MM.1S (cell line): ENCODE results near the gene RSU1.

Experiments used
- CTCF ChIP-seq: fragments of 300-600 bp; sonication (generic); IDR thresholded peaks from 2 replicates; pipeline ENCODE4 v1.5.1; 2016; ENCODE audit warnings: antibody characterized with exemption, low read length, mixed read lengths
- EZH2 ChIP-seq: fragments of 300-600 bp; sonication (generic); optimal IDR thresholded peaks from 2 replicates; pipeline ENCODE3; 2017; ENCODE audit warnings: low read depth, mild to moderate bottlenecking, antibody characterized with exemption, low read length, mixed read lengths
- EZH2phosphoT487 ChIP-seq: fragments of 300-600 bp; sonication (generic); IDR thresholded peaks from 2 replicates; pipeline ENCODE4 v1.6.1; 2018; ENCODE audit warnings: antibody characterized with exemption, low read length

- TF ChIP-seq CTCF (no peak), EZH2 (no peak), EZH2phosphoT487 (no peak)
Observed at GRCh38 chr10:16646181-16647059, 170.8 kb downstream of the RSU1 start.
